Caco-2 (cell line): Measurements from ENCODE around the gene TMEM236. TPM values are rescaled to one million over a fixed set of nuclear protein-coding genes. Genes with fewer than 3 reads are reported as not detected.
A peak's percentile ranks its signal among the peaks of the same experiment; 100 is the strongest.

Experiments
- BruUV-seq: library from RNA; stranded (reverse); fragments of 400-500 nt; replicated peaks from 2 replicates; lab custom pipeline; 2021; lab: Mats Ljungman, UMichigan
- CTCF ChIA-PET: fragments of 300-600 bp; sonication (Branson Sonifier 250); formaldehyde crosslinking; loops from one replicate; lab custom pipeline; 2022; ENCODE audit warnings: antibody characterized with exemption; lab: Charles Lee
- POLR2A ChIA-PET: fragments of 300-600 bp; sonication (Branson Sonifier 250); formaldehyde crosslinking; loops from one replicate; lab custom pipeline; 2022; ENCODE audit warnings: antibody characterized with exemption; lab: Charles Lee
- DNase-seq, 2 experiments: peaks; one replicate each; pipeline versions ENCODE4 v3.0.0 to v3.0.0-alpha.2; 2020 to 2022
- H3K27me3 ChIP-seq: replicated peaks from 2 replicates; pipeline ENCODE4 v1.6.0; 2011; ENCODE audit warnings: low read length; ENCODE audit not compliant: control insufficient read depth, insufficient read depth
- H3K36me3 ChIP-seq: 2 replicates; pipeline ENCODE4 v1.5.1; 2011; ENCODE audit warnings: low read length; ENCODE audit not compliant: control insufficient read depth, insufficient read depth
- H3K4me1 ChIP-seq: fragments of 250-450 bp; sonication (Bioruptor Pico); 2 replicates; pipeline ENCODE4 v1.5.1; 2020; ENCODE audit warnings: mild to moderate bottlenecking
- H3K4me3 ChIP-seq: 2 replicates; pipeline ENCODE4 v1.5.1; 2011; ENCODE audit warnings: low read depth, mild to moderate bottlenecking, control low read depth, low read length
- H3K9me3 ChIP-seq: fragments of 250-450 bp; sonication (Bioruptor Pico); 2 replicates; pipeline ENCODE4 v1.5.1; 2020; ENCODE audit warnings: mild to moderate bottlenecking, moderate library complexity
- H3K27ac Mint-ChIP-seq: one replicate; pipeline ENCODE4 v1.8.0; 2022; ENCODE audit warnings: mixed read lengths; ENCODE audit not compliant: unreplicated experiment
- H3K27me3 Mint-ChIP-seq: one replicate; pipeline ENCODE4 v1.8.0; 2022; ENCODE audit warnings: mixed read lengths; ENCODE audit not compliant: insufficient read depth, unreplicated experiment
- H3K36me3 Mint-ChIP-seq: one replicate; pipeline ENCODE4 v1.8.0; 2022; ENCODE audit warnings: mild to moderate bottlenecking, mixed read lengths; ENCODE audit not compliant: insufficient read depth, unreplicated experiment
- H3K4me1 Mint-ChIP-seq: one replicate; pipeline ENCODE4 v1.8.0; 2022; ENCODE audit warnings: low read depth, mixed read lengths; ENCODE audit not compliant: unreplicated experiment
- H3K4me3 Mint-ChIP-seq: one replicate; pipeline ENCODE4 v1.8.0; 2022; ENCODE audit warnings: mild to moderate bottlenecking, moderate library complexity, mixed read lengths; ENCODE audit not compliant: unreplicated experiment
- H3K9me3 Mint-ChIP-seq: one replicate; pipeline ENCODE4 v1.8.0; 2022; ENCODE audit warnings: mixed read lengths; ENCODE audit not compliant: unreplicated experiment
- intact Hi-C: fragments of 100-400 bp; cut with micrococcal nuclease; formaldehyde crosslinking; loops from one replicate; pipeline ENCODE4 v1.10.0; 2022; ENCODE audit not compliant: unreplicated experiment
- total RNA-seq: library from RNA; stranded (reverse); gene quantifications from 2 replicates; pipeline ENCODE4 v1.2.3, GENCODE V29; 2022
- TF ChIP-seq, protein P1 (sequence below), 2 experiments: fragments of 200-600 bp in 1 of 2; IDR thresholded peaks; 1 replicate in 1 of 2; 2 replicates in 1 of 2; pipeline versions ENCODE4 v1.5.1 to v1.8.0; 2011 to 2022; ENCODE audit warnings: antibody characterized with exemption in 1 of 2, control low read depth in 1 of 2, inconsistent platforms in 1 of 2, low read depth in 1 of 2, low read length in 1 of 2, mild to moderate bottlenecking in 1 of 2, moderate library complexity in 1 of 2; ENCODE audit not compliant: insufficient read depth in 1 of 2, severe bottlenecking in 1 of 2, unreplicated experiment in 1 of 2

TMEM236 gene
- total RNA-seq, 1 experiment from 2014 or later = 0.64 TPM

DNA sequence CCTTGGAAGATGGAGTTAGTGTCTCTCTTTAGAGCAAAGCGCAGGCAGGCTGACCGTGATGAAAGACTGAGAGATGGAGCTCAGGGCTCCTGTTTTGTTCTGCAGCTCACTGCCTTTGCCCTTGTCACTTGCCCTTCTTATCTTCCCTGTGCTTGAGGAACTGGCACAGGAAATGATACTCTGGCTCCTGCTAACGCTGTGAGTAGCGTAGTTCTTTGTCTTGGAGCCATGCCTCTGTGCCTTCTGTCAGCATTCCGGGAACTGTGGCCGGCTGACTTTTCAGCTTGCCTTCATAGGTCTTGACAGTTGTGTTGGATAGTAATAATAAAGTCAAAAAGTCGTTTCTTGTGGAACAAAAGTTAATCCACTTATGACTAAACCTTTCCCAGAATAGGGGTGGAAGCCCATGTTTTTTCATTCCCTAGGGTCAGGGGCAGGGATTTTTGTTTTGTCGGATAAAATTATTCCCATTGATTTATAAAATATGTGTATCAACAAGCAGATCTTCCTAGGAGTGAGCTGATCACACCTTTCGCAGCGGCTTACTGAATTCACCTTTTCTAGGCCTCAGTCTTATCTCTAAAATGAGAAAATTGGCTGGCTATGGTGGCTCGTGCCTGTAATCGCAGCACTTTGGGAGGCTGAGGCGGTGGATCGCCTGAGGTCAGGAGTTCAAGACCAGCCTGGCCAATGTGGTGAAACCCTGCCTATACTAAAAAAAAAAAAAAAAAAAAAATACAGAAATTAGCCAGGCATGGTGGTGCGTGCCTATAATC, 16.6 kb upstream of the TMEM236 start:
- Histone ChIP-seq H3K9me3 (no peaks in the 10 kb centered on the region), H3K36me3 (no peaks in the 10 kb centered on the region), H3K4me1 (no peaks in the 10 kb centered on the region), H3K27me3 (no peaks in the 10 kb centered on the region), H3K4me3 (no peak overlapping the region)
- TF ChIP-seq, protein P1, sequence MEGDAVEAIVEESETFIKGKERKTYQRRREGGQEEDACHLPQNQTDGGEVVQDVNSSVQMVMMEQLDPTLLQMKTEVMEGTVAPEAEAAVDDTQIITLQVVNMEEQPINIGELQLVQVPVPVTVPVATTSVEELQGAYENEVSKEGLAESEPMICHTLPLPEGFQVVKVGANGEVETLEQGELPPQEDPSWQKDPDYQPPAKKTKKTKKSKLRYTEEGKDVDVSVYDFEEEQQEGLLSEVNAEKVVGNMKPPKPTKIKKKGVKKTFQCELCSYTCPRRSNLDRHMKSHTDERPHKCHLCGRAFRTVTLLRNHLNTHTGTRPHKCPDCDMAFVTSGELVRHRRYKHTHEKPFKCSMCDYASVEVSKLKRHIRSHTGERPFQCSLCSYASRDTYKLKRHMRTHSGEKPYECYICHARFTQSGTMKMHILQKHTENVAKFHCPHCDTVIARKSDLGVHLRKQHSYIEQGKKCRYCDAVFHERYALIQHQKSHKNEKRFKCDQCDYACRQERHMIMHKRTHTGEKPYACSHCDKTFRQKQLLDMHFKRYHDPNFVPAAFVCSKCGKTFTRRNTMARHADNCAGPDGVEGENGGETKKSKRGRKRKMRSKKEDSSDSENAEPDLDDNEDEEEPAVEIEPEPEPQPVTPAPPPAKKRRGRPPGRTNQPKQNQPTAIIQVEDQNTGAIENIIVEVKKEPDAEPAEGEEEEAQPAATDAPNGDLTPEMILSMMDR (IDR thresholded peaks at IDR 0.05; ENCODE audit: insufficient read depth in 1 of 2, low read depth in 1 of 2, low read length in 1 of 2, severe bottlenecking in 1 of 2, unreplicated experiment in 1 of 2) = no peak
- Mint-ChIP-seq H3K27ac (no peak overlapping the region), H3K36me3 (peaks cover 7% of the 10 kb centered on the region), H3K9me3 (no peaks in the 10 kb centered on the region), H3K27me3 (no peaks in the 10 kb centered on the region), H3K4me1 (no peaks in the 10 kb centered on the region), H3K4me3 (no peak overlapping the region)
- no TSS peak for BruUV-seq
- CTCF ChIA-PET = interaction anchor here (0.6 to 0.7 kb wide), 4 partner anchors 12 to 1841 kb away, joined by 3 to 7 read pairs (median 4); no protein-coding TSS in a partner anchor
- intact Hi-C loops = loop anchor here (5.0 kb wide), 1 partner anchor 482 kb away; no protein-coding TSS in a partner anchor
- POLR2A ChIA-PET = no interaction called here
- no peak for DNase-seq

DNA sequence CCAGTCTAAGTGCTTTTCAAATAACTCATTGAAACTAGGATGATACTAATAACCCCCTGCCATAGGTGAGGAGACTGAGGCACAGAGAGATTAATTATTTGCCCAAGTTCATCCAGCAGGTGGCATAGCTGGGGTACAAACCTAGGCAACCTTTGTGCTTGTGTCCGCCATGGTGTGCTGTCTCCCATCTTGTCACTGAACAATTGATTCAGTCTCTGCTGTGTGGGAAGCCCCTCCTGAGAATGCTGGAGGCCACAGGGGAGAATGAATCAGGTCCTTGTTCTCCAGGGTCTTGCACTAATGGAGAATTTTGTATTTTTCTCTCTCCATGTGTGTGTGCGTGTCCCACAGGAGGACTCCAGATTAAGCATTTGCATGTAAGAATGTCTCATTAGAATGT, 15.8 kb upstream of the TMEM236 start:
- H3K4me1 Mint-ChIP-seq = no peaks in the 10 kb centered on the region
- H3K27me3 Mint-ChIP-seq = no peaks in the 10 kb centered on the region
- no peaks in the 10 kb centered on the region for H3K4me1 ChIP-seq
- no peaks in the 10 kb centered on the region for H3K9me3 Mint-ChIP-seq
- H3K4me3 Mint-ChIP-seq = no peak overlapping the region
- no TSS peak for BruUV-seq
- POLR2A ChIA-PET = no interaction called here
- no peak overlapping the region for H3K4me3 ChIP-seq
- no peaks in the 10 kb centered on the region for H3K9me3 ChIP-seq
- CTCF ChIA-PET = interaction anchor here (0.6 kb wide), 1 partner anchor 29 kb away, joined by 4 read pairs; no protein-coding TSS in a partner anchor
- H3K27ac Mint-ChIP-seq = no peak overlapping the region
- intact Hi-C loops = loop anchor here (5.0 kb wide), 1 partner anchor 481 kb away; no protein-coding TSS in a partner anchor
- H3K36me3 Mint-ChIP-seq = peaks cover 8% of the 10 kb centered on the region
- no peak for DNase-seq
- TF ChIP-seq, protein P1 (IDR thresholded peaks at IDR 0.05; ENCODE audit: insufficient read depth in 1 of 2, low read depth in 1 of 2, low read length in 1 of 2, severe bottlenecking in 1 of 2, unreplicated experiment in 1 of 2) = peak in 1 of 2 experiments; percentile 0
- H3K27me3 ChIP-seq = no peaks in the 10 kb centered on the region
- H3K36me3 ChIP-seq = no peaks in the 10 kb centered on the region

DNA sequence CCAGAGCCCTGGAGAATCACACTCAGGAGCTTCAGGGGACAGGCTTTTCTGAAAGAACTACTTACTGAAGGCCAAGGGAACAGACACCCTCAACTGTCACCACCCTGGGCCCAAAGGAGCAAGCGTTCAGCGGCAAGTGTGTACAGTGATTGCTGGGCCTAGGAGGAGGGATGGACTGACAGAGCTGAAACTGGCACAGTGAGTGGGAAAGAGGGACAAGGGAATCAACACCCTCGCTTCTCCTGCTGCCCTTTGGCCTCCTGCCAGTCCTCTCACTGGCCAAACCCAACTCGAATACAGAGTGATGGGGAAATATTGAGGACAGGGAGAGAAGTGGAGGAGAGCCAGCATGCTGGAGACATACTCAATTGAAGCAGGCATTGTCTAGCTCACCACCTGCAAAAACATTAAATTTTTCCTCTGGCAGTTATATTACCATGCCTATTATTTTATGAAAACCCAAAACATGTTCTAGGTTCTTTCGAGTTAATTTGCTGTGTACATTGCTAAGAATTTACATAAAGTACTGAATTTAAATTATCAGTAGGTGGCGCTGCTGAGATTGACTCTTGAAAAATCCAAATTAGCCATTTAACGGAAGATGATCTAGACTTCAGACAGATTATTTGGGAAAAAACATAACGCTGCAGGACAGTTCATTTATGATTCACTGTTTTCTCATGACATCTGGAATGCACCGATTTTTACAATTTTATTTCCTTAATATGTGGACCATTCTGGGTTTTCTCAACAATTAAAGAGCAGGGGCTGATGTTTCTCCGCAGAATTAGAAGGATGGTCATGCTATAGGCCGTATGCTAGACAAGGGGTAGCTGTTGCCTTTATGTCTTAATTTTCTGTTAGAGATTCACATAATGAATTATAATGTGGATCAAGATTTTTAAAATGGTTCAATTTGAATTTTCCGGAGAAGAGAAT, 14.7 kb upstream of the TMEM236 start:
- Histone ChIP-seq H3K9me3 (no peaks in the 10 kb centered on the region), H3K4me1 (no peaks in the 10 kb centered on the region), H3K4me3 (no peak overlapping the region), H3K36me3 (no peaks in the 10 kb centered on the region), H3K27me3 (no peaks in the 10 kb centered on the region)
- ChIA-PET POLR2A (no interaction called here), CTCF (no interaction called here)
- H3K9me3 Mint-ChIP-seq = no peaks in the 10 kb centered on the region
- BruUV-seq = no TSS peak
- H3K36me3 Mint-ChIP-seq = peaks cover 12% of the 10 kb centered on the region
- DNase-seq = peak in 1 of 2 experiments; percentile 37
- no peaks in the 10 kb centered on the region for H3K27me3 Mint-ChIP-seq
- H3K4me3 Mint-ChIP-seq = no peak overlapping the region
- TF ChIP-seq, protein P1 (IDR thresholded peaks at IDR 0.05; ENCODE audit: insufficient read depth in 1 of 2, low read depth in 1 of 2, low read length in 1 of 2, severe bottlenecking in 1 of 2, unreplicated experiment in 1 of 2) = peak; percentile 64 to 78
- intact Hi-C loops = loop anchor here (1.0 to 5.0 kb wide), 2 partner anchors 135 to 480 kb away; no protein-coding TSS in a partner anchor
- no peak overlapping the region for H3K27ac Mint-ChIP-seq
- peaks cover 5% of the 10 kb centered on the region for H3K4me1 Mint-ChIP-seq
